ENCODE results near the gene TEX11. TPM values are rescaled to one million over a fixed set of nuclear protein-coding genes. Genes with fewer than 3 reads are reported as not detected.
"Not testable (repeated sequence)": the region's sequence is repeated elsewhere in the genome, so short reads cannot be mapped to it uniquely, and the experiment has no call there.

TEX11 gene
- total RNA-seq, 1 donor from 2014 or later: not detected

- no peaks in the 10 kb centered on the region for H3K27me3 ChIP-seq
- no peaks in the 10 kb centered on the region for H3K36me3 ChIP-seq
- no peak overlapping the region for H3K4me3 ChIP-seq
- no peak for DNase-seq (ENCODE audit: extremely low spot score in 2 of 2)
- intact Hi-C loops (cut with DNase I): no loop called here
- H3K27ac ChIP-seq: no peak overlapping the region
- no peak for TF ChIP-seq POLR2AphosphoS5 (IDR thresholded peaks at IDR 0.05; ENCODE audit: insufficient read depth in 1 of 2, low read depth in 1 of 2)
- TF ChIP-seq POLR2A (IDR thresholded peaks at IDR 0.05): no peak
- no peak for TF ChIP-seq CTCF (IDR thresholded peaks at IDR 0.05)
- H3K4me1 ChIP-seq: no peaks in the 10 kb centered on the region
- no peaks in the 10 kb centered on the region for H3K9me3 ChIP-seq
Measured at GRCh38 chrX:70921709-70922352, 13.3 kb upstream of the TEX11 start.

GRCh38 chrX:70916754-70917153 lies 8.2 kb upstream of the TEX11 start:
- DNase-seq (ENCODE audit: extremely low spot score in 2 of 2): no peak
- no peaks in the 10 kb centered on the region for H3K36me3 ChIP-seq
- H3K4me3 ChIP-seq: no peak overlapping the region
- TF ChIP-seq CTCF (IDR thresholded peaks at IDR 0.05) (no peak), POLR2A (IDR thresholded peaks at IDR 0.05) (no peak), POLR2AphosphoS5 (IDR thresholded peaks at IDR 0.05; ENCODE audit: insufficient read depth in 1 of 2, low read depth in 1 of 2) (no peak)
- no peaks in the 10 kb centered on the region for H3K27me3 ChIP-seq
- no peaks in the 10 kb centered on the region for H3K9me3 ChIP-seq
- intact Hi-C loops (cut with DNase I): no loop called here
- H3K27ac ChIP-seq: no peak overlapping the region
- H3K4me1 ChIP-seq: no peaks in the 10 kb centered on the region

- TF ChIP-seq POLR2AphosphoS5 (IDR thresholded peaks at IDR 0.05; ENCODE audit: insufficient read depth in 1 of 2, low read depth in 1 of 2) (no peak), CTCF (IDR thresholded peaks at IDR 0.05) (no peak), POLR2A (IDR thresholded peaks at IDR 0.05) (no peak)
- intact Hi-C loops (cut with DNase I): no loop called here
- Histone ChIP-seq H3K36me3 (no peaks in the 10 kb centered on the region), H3K9me3 (no peaks in the 10 kb centered on the region), H3K4me3 (no peak overlapping the region), H3K27ac (no peak overlapping the region), H3K27me3 (no peaks in the 10 kb centered on the region), H3K4me1 (no peaks in the 10 kb centered on the region)
- DNase-seq (ENCODE audit: extremely low spot score in 2 of 2): no peak
Measured at GRCh38 chrX:70907900-70908299, 611 bp downstream of the TEX11 start.

- no peaks in the 10 kb centered on the region for H3K36me3 ChIP-seq
- H3K27ac ChIP-seq: no peak overlapping the region
- no peak for DNase-seq (ENCODE audit: extremely low spot score in 2 of 2)
- no peaks in the 10 kb centered on the region for H3K4me1 ChIP-seq
- no peaks in the 10 kb centered on the region for H3K27me3 ChIP-seq
- intact Hi-C loops (cut with DNase I): no loop called here
- H3K9me3 ChIP-seq: no peaks in the 10 kb centered on the region
- H3K4me3 ChIP-seq: no peak overlapping the region
- TF ChIP-seq POLR2AphosphoS5 (IDR thresholded peaks at IDR 0.05; ENCODE audit: insufficient read depth in 1 of 2, low read depth in 1 of 2) (no peak), POLR2A (IDR thresholded peaks at IDR 0.05) (no peak), CTCF (IDR thresholded peaks at IDR 0.05) (no peak)
Measured at GRCh38 chrX:70901465-70901864, 7.0 kb downstream of the TEX11 start.

DNA sequence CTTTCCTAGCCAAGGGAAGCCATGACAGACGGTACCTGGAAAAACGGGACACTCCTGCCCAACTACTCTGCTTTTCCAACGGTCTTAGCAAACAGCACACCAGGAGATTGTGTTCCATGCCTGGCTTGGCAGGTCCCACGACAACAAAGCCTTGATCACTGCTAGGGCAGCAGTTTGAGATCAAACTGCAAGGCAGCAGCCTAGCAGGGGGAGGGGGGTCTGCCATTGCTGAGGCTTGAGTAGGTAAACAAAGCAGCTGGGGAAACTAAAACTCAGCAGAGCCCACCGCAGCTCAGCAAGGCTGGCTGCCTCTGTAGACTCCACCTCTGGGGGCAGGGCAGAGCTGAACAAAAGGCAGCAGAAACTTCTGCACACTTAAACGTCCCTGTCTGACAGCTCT lies 18.1 kb downstream of the TEX11 start:
- H3K4me1 ChIP-seq; DNase-seq (ENCODE audit: extremely low spot score in 2 of 2); intact Hi-C loops (cut with DNase I); H3K4me3 ChIP-seq; H3K9me3 ChIP-seq; H3K27ac ChIP-seq; H3K36me3 ChIP-seq; H3K27me3 ChIP-seq: not testable (repeated sequence)

Data from vagina (tissue), 2 donors.